Fibroblast of pulmonary artery (primary cell): ENCODE data around the gene TMOD3.
"Not testable (repeated sequence)": the region's sequence is repeated elsewhere in the genome, so short reads cannot be mapped to it uniquely, and the experiment has no call there.

ENCODE experiments used
- DNase-seq: peaks from one replicate; pipeline ENCODE4 v3.0.0-alpha.2; 2010; ENCODE audit warnings: low read depth
- H3K4me3 ChIP-seq: replicated peaks from 2 replicates; pipeline ENCODE4 v1.5.1; 2011; ENCODE audit warnings: low read depth, mild to moderate bottlenecking, control low read depth, low read length, moderate library complexity
- CTCF ChIP-seq: IDR thresholded peaks from 2 replicates; pipeline ENCODE4 v1.5.1; 2011; ENCODE audit warnings: mild to moderate bottlenecking, control low read depth, low read length, inconsistent platforms; ENCODE audit errors: missing control alignments

TMOD3 gene

GRCh38 chr15:51829376-51830275, at the start of gene TMOD3:
Gene TMOD3, plus strand, starts transcription at chr15:51829653. Its CDS starts 33,232 bp downstream, at chr15:51862885.
- TF ChIP-seq CTCF = no peak
- DNase-seq = peak; percentile 91
- peak within 1 kb of the TSS; percentile 79 for H3K4me3 ChIP-seq

- no peak overlapping the region for H3K4me3 ChIP-seq
- DNase-seq = peak; percentile 20
- no peak for TF ChIP-seq CTCF
Observed at GRCh38 chr15:51780636-51781035, 48.8 kb upstream of the TMOD3 start.

- no peak for TF ChIP-seq CTCF
- H3K4me3 ChIP-seq = no peak overlapping the region
- no peak for DNase-seq
Observed at GRCh38 chr15:51781506-51781905, 47.9 kb upstream of the TMOD3 start.

DNA sequence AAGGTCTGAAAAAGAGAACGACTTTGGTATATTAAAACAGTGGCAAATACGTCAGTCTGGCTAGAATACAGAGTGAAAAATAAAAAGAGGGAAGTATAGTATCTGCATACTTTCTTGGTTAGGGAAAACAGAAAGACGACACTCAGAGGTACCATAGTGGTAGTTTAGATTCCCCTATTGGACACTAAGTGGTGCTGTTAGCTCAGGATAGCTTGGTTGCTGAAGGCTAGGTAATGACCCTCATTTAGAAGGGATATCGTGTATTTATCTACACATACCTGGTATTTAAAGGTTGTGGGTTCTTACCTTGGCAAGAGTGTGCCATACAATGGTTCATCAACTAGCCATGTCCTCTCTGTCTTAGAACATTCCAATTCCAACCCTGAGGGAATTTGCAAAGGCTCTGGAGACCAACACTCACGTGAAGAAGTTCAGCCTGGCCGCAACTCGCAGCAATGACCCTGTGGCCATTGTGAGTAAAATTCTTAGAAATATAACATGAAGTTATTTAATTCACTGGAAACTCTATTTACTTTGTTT, 47.0 kb upstream of the TMOD3 start:
- peak; percentile 41 for TF ChIP-seq CTCF
- no peak overlapping the region for H3K4me3 ChIP-seq
- peak; percentile 31 for DNase-seq

DNA sequence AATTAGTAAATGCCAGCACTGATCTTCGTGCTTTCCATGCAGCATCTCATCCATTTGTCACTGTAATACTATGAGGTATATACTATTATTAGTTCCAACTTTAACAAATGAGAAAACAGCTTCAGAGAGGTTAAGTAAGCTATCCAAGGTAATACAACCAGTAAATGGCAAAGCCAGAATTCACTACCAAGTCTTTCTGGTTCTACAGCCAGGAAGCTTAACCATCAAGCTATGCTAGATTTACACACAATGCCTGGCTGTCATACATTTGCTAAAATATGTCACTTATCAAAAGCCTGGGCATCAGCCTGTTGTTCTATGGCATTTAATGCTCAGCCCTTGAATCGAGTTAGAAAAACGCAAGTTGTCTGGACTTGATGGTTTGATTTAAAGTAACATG, 45.5 kb upstream of the TMOD3 start:
- no peak overlapping the region for H3K4me3 ChIP-seq
- DNase-seq = no peak

GRCh38 chr15:51787130-51787529, 42.3 kb upstream of the TMOD3 start:
- DNase-seq, H3K4me3 ChIP-seq: not testable (repeated sequence)

More for the DNA sequence above, 45.5 kb upstream of the TMOD3 start:
- no peak for TF ChIP-seq CTCF

DNA sequence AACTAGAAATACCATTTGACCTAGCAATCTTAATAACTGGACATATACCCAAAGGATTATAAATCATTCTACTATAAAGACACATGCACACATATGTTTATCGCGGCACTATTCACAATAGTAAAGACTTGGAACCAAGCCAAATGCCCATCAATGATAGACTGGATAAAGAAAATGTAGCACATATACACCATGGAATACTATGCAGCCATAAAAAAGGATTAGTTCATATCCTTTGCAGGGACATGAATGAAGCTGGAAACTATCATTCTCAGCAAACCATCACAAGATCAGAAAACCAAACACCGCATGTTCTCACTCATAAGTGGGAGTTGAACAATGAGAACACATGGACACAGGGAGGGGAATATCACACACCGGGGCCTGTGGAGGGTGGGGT, 37.0 kb upstream of the TMOD3 start:
- H3K4me3 ChIP-seq, DNase-seq: not testable (repeated sequence)
